GM12864 (cell line): ENCODE measurements around the gene CTSA.

Experiments
- DNase-seq: peaks from one replicate; pipeline ENCODE4 v3.0.0-alpha.2; 2011; ENCODE audit warnings: low read depth
- H3K4me3 ChIP-seq: 2 replicates; pipeline ENCODE4 v1.5.1; 2011; ENCODE audit warnings: mild to moderate bottlenecking, low read depth, low read length, control low read depth
- CTCF ChIP-seq: IDR thresholded peaks from 2 replicates; pipeline ENCODE4 v1.5.1; 2011; ENCODE audit warnings: low read depth, mild to moderate bottlenecking, moderate library complexity, low read length, control low read depth, inconsistent platforms; ENCODE audit errors: missing control alignments

The CTSA gene

GRCh38 chr20:45937765-45938164 is 46.6 kb downstream of the CTSA start:
- no peak for DNase-seq
- no peak for TF ChIP-seq CTCF
- no peak overlapping the region for H3K4me3 ChIP-seq

- no peak overlapping the region for H3K4me3 ChIP-seq
- TF ChIP-seq CTCF: no peak
- no peak for DNase-seq
These were observed 47.7 kb downstream of the CTSA start for GRCh38 chr20:45938727-45939438.

- no peak overlapping the region for H3K4me3 ChIP-seq
- TF ChIP-seq CTCF: no peak
- DNase-seq: no peak
These were observed 48.9 kb downstream of the CTSA start for GRCh38 chr20:45940053-45940452.

GRCh38 chr20:45940469-45940868 is 49.3 kb downstream of the CTSA start:
- no peak for DNase-seq
- TF ChIP-seq CTCF: no peak
- no peak overlapping the region for H3K4me3 ChIP-seq

- TF ChIP-seq CTCF: no peak
- DNase-seq: no peak
- H3K4me3 ChIP-seq: no peak overlapping the region
These were observed 52.5 kb downstream of the CTSA start for GRCh38 chr20:45943613-45944012.

- no peak for TF ChIP-seq CTCF
- H3K4me3 ChIP-seq: no peak overlapping the region
- no peak for DNase-seq
These were observed 53.2 kb downstream of the CTSA start for GRCh38 chr20:45944151-45944964.
